ENCODE measurements around the gene GPC3.

DNA sequence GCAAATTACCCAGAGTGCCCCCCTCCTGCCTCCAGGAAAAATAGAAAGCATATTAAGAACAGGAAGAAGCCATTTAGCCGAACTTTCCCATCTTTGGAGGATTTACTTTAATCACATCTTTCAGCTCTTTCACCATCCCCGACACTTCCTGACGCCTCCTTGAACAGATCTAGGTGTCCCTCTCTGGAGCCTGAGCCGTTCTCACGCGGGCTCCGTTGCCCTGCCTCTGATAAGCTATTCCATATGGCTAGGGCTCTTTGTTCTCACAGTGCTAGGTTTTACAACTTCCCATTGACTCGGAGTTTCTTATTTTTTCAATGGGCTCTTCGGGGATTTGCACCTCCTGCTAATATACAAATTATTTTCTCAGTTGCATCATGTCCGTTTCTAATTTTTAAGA lies 488.0 kb downstream of the GPC3 start:
- TF ChIP-seq, protein P1, sequence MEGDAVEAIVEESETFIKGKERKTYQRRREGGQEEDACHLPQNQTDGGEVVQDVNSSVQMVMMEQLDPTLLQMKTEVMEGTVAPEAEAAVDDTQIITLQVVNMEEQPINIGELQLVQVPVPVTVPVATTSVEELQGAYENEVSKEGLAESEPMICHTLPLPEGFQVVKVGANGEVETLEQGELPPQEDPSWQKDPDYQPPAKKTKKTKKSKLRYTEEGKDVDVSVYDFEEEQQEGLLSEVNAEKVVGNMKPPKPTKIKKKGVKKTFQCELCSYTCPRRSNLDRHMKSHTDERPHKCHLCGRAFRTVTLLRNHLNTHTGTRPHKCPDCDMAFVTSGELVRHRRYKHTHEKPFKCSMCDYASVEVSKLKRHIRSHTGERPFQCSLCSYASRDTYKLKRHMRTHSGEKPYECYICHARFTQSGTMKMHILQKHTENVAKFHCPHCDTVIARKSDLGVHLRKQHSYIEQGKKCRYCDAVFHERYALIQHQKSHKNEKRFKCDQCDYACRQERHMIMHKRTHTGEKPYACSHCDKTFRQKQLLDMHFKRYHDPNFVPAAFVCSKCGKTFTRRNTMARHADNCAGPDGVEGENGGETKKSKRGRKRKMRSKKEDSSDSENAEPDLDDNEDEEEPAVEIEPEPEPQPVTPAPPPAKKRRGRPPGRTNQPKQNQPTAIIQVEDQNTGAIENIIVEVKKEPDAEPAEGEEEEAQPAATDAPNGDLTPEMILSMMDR (IDR thresholded peaks at IDR 0.05): no peak
- TF ChIP-seq POLR2A (IDR thresholded peaks at IDR 0.05): no peak
